Heart right ventricle (tissue), 16 donors: ENCODE measurements around the gene UBE4A. TPM values are rescaled to one million over a fixed set of nuclear protein-coding genes. Genes with fewer than 3 reads are reported as not detected.
A peak's percentile ranks its signal among the peaks of the same experiment; 100 is the strongest.

Experiments
- ATAC-seq, 8 donors: fragments of 200-7000 bp; cut with Tn5 transposase; one replicate each; pipeline ENCODE4 v1.9.1; 2020; ENCODE audit warnings: mild to moderate bottlenecking in 8 of 8, moderate library complexity in 8 of 8, moderate number of reproducible peaks in 1 of 8
- DNase-seq, 2 donors: peaks; one replicate each; pipeline ENCODE4 v3.0.0-alpha.2; 2020
- H3K27ac ChIP-seq, 10 donors: fragments of 200-600 bp; sonication (generic) in 2 of 10; one replicate each; pipeline versions ENCODE4 v1.5.0 to v1.8.0; 2020 to 2022; ENCODE audit warnings: mild to moderate bottlenecking in 3 of 10
- H3K27me3 ChIP-seq, 7 donors: fragments of 200-600 bp; one replicate each; pipeline ENCODE4 v1.8.0; 2021 to 2022; ENCODE audit warnings: mild to moderate bottlenecking in 2 of 7
- H3K36me3 ChIP-seq, 9 donors: fragments of 200-600 bp; sonication (generic) in 1 of 9; one replicate each; pipeline versions ENCODE4 v1.5.0 to v1.8.0; 2020 to 2022; ENCODE audit warnings: mild to moderate bottlenecking in 2 of 9
- H3K4me1 ChIP-seq, 9 donors: fragments of 200-600 bp; sonication (generic) in 1 of 9; one replicate each; pipeline versions ENCODE4 v1.5.0 to v1.8.0; 2020 to 2022; ENCODE audit warnings: mild to moderate bottlenecking in 4 of 9
- H3K4me3 ChIP-seq, 10 donors: fragments of 200-600 bp; sonication (generic) in 2 of 10; one replicate each; pipeline versions ENCODE4 v1.5.0 to v1.8.0; 2020 to 2022; ENCODE audit warnings: mild to moderate bottlenecking in 7 of 10, moderate library complexity in 2 of 10
- H3K9me3 ChIP-seq, 11 donors: fragments of 200-600 bp in 10 of 11; sonication (generic) in 2 of 11; one replicate each; pipeline versions ENCODE4 v1.5.0 to v1.8.0; 2013 to 2022; ENCODE audit warnings: mild to moderate bottlenecking in 2 of 11, control low read depth in 1 of 11, moderate library complexity in 1 of 11
- CTCF ChIP-seq, 9 donors: fragments of 200-600 bp; sonication (generic) in 2 of 9; IDR thresholded peaks; one replicate each; pipeline versions ENCODE4 v1.5.0 to v1.8.0; 2021 to 2022; ENCODE audit warnings: antibody characterized with exemption in 9 of 9, mild to moderate bottlenecking in 5 of 9, moderate library complexity in 1 of 9
- WGBS, 2 donors: extraction: QIAGEN DNeasy Blood & Tissue Kit; methylation state at CpG; one replicate each; pipeline ENCODE4 v1.1.7; 2013; ENCODE audit warnings: inconsistent platforms in 1 of 2; 5-methylcytosine and 5-hydroxymethylcytosine counted together
- intact Hi-C, 10 donors: fragments of 100-400 bp; cut with DNase I; formaldehyde crosslinking; loops; one replicate each; pipeline versions ENCODE4 v1.11.1 to v1.14.2; 2022
- polyA plus RNA-seq, 2 donors: library from polyadenylated mRNA; stranded (reverse); fragments of 200-250 nt; gene quantifications; one replicate each; pipeline ENCODE4 v1.2.3, GENCODE V29; 2013
- total RNA-seq, 10 donors: library from RNA; stranded (reverse); fragmentation: NEBNext Ultra II Directional in 3 of 10; extraction: Animal tissue kit (Norgen Biotek cat#: 25700) in 3 of 10; gene quantifications; one replicate each; pipeline versions ENCODE4 v1.2.1 to v1.2.4, GENCODE V29; 2021 to 2023
- donor health status: Arrhythmogenic right ventricular cardiomyopathy.
- donor health status: ischemic (EF 13 %, LVEDD 7.1; RV severe dilation, severe dysfunction).
- donor health status: healthy with polysubstance abuse.
- donor health status: DM: no; HTN: yes; CAD: no.
- donor health status: DM: no; HTN: no; CAD: no.
- donor health status: ischemic (EF 25% LVEDD 6.9; RV normal size, moderate dysfunction).
- donor health status: ischemic (EF 25% LVEDD 5.7; RV mildly dilated, moderate dysfunction).
- donor health status: healthy.
- donor health status: DM: yes; HTN: yes; CAD: no.
- donor health status: Ischemic cardiomyopathy.
- donor health status: ischemic (EF 35%, LVEDD 5.7; RV mildly dilated, moderate dysfunction).
- donor health status: nonischemic (EF 11% LVEDD 7.7; RV severe dilation, severe dysfunction).
- donor health status: DM: yes; HTN: yes; CAD: no.
- donor health status: PGD.
- donor health status: ischemic (EF 29% LVEDD 5.4; RV normal size, mild dysfunction).
- donor health status: nonischemic (EF 23%, LVEDD 6.1; RV moderate dilation, normal function).

Gene UBE4A
- total and polyA plus RNA-seq, 12 donors = 12.7 to 46.4 (median 41.3) TPM

GRCh38 chr11:118349475-118349874 is 9.9 kb upstream of the UBE4A start:
- WGBS, 2 donors = 75 to 78% methylated on average over 6 of the region's 6 CpGs
- Histone ChIP-seq H3K4me3 (no peak overlapping the region), H3K27ac (no peak overlapping the region), H3K36me3 (no peaks in the 10 kb centered on the region), H3K4me1 (peaks cover 0 to 3% (median 0%) of the 10 kb centered on the region in 9 donors), H3K9me3 (no peaks in the 10 kb centered on the region), H3K27me3 (peaks cover 0 to 41% (median 4%) of the 10 kb centered on the region in 7 donors)
- ATAC-seq = no peak
- no peak for TF ChIP-seq CTCF (IDR thresholded peaks at IDR 0.05)
- intact Hi-C loops = loop anchor here in 4 of 10 donors (5.0 kb wide), 4 partner anchors 42 to 147 kb away; partner anchors contain the start of gene CD3E (in 1 of the 4)
- no peak for DNase-seq

GRCh38 chr11:118353084-118353710 is 6.2 kb upstream of the UBE4A start:
- 15 to 17% methylated on average over 6 of the region's 6 CpGs for WGBS, 2 donors
- DNase-seq = no peak
- Histone ChIP-seq H3K27ac (no peak overlapping the region), H3K27me3 (peaks cover 0 to 21% (median 4%) of the 10 kb centered on the region in 7 donors), H3K4me1 (peaks cover 0 to 3% (median 0%) of the 10 kb centered on the region in 9 donors), H3K9me3 (no peaks in the 10 kb centered on the region), H3K36me3 (no peaks in the 10 kb centered on the region), H3K4me3 (no peak overlapping the region)
- TF ChIP-seq CTCF (IDR thresholded peaks at IDR 0.05) = peak in 8 of 9 donors; percentile 35 to 70 (median 62)
- ATAC-seq = no peak
- intact Hi-C loops = loop anchor here in 9 of 10 donors (1.0 to 10.0 kb wide), 11 partner anchors 51 to 208 kb away; partner anchors contain the start of gene CD3E (in 1 of the 9)

GRCh38 chr11:118358071-118358470 is 1.3 kb upstream of the UBE4A start:
- TF ChIP-seq CTCF (IDR thresholded peaks at IDR 0.05) = no peak
- H3K27ac ChIP-seq = no peak overlapping the region
- H3K36me3 ChIP-seq = peaks cover 0 to 6% (median 0%) of the 10 kb centered on the region in 9 donors
- H3K4me1 ChIP-seq = peaks cover 7 to 32% (median 24%) of the 10 kb centered on the region in 9 donors
- DNase-seq (no peak), ATAC-seq (no peak)
- no peaks in the 10 kb centered on the region for H3K9me3 ChIP-seq
- no peak overlapping the region for H3K4me3 ChIP-seq
- H3K27me3 ChIP-seq = no peaks in the 10 kb centered on the region
- intact Hi-C loops = loop anchor here in 3 of 10 donors (2.0 to 10.0 kb wide), 4 partner anchors 63 to 213 kb away; no protein-coding TSS in a partner anchor
- 57 to 58% methylated on average over 3 of the region's 3 CpGs for WGBS, 2 donors

GRCh38 chr11:118364956-118365615 is 5.7 kb downstream of the UBE4A start:
- H3K9me3 ChIP-seq = no peaks in the 10 kb centered on the region
- no peak for ATAC-seq
- H3K27me3 ChIP-seq = no peaks in the 10 kb centered on the region
- H3K4me1 ChIP-seq = peaks cover 7 to 39% (median 21%) of the 10 kb centered on the region in 9 donors
- peak overlapping the region in 7 of 10 donors; percentile 18 to 84 (median 79) for H3K27ac ChIP-seq
- H3K4me3 ChIP-seq = no peak overlapping the region
- WGBS, 2 donors = 89 to 94% methylated on average over 3 of the region's 3 CpGs
- no peak for DNase-seq
- no peak for TF ChIP-seq CTCF (IDR thresholded peaks at IDR 0.05)
- intact Hi-C loops = no loop called here
- H3K36me3 ChIP-seq = peaks cover 0 to 75% (median 50%) of the 10 kb centered on the region in 9 donors
